Transverse colon (tissue), 4 donors: ENCODE measurements around the gene PKD1.

Experiments
- CTCF ChIP-seq, 5 experiments: fragments of 200-600 bp in 3 of 5; fragments of 450-650 bp in 2 of 5; sonication (generic) in 3 of 5; IDR thresholded peaks; 1 replicate in 2 of 5; 2 replicates in 3 of 5; pipeline ENCODE4 v1.5.1; 2016 to 2017; ENCODE audit warnings: antibody characterized with exemption in 5 of 5, inconsistent platforms in 3 of 5, mild to moderate bottlenecking in 2 of 5, moderate library complexity in 1 of 5
- EP300 ChIP-seq: sonication (generic); formaldehyde crosslinking; IDR thresholded peaks from one replicate; pipeline ENCODE4 v1.6.1; 2017; ENCODE audit warnings: antibody characterized with exemption, low read depth
- POLR2A ChIP-seq: fragments of 450-650 bp; IDR thresholded peaks from one replicate; pipeline ENCODE4 v1.6.1; 2016; ENCODE audit warnings: antibody characterized with exemption, mild to moderate bottlenecking, moderate library complexity
- POLR2AphosphoS5 ChIP-seq, 3 donors: sonication (generic); formaldehyde crosslinking; IDR thresholded peaks; one replicate each; pipeline ENCODE4 v1.6.1; 2016; ENCODE audit warnings: antibody characterized with exemption in 3 of 3

- TF ChIP-seq CTCF (IDR thresholded peaks at IDR 0.05) (no peak), POLR2AphosphoS5 (IDR thresholded peaks at IDR 0.05) (no peak), POLR2A (no peak), EP300 (no peak)
Observed at GRCh38 chr16:2172688-2173335, 37.1 kb upstream of the PKD1 start.
